Psoas muscle (tissue), 8 donors: ENCODE measurements around the gene CRACR2A. TPM values are rescaled to one million over a fixed set of nuclear protein-coding genes. Genes with fewer than 3 reads are reported as not detected.
A peak's percentile ranks its signal among the peaks of the same experiment; 100 is the strongest.

Source experiments
- ATAC-seq, 4 donors: fragments of 200-7000 bp; cut with Tn5 transposase; one replicate each; pipeline ENCODE4 v1.9.1; 2020; ENCODE audit warnings: moderate library complexity in 3 of 4, mild to moderate bottlenecking in 2 of 4
- DNase-seq, 2 donors: peaks; one replicate each; pipeline ENCODE4 v3.0.0-alpha.2; 2020
- H3K27ac ChIP-seq: fragments of 200-600 bp; one replicate; pipeline ENCODE4 v1.8.0; 2022
- H3K27me3 ChIP-seq, 3 donors: fragments of 200-600 bp in 1 of 3; one replicate each; pipeline versions ENCODE4 v1.6.1 to v1.8.0; 2013 to 2022; ENCODE audit warnings: low read length in 2 of 3, mild to moderate bottlenecking in 2 of 3, moderate library complexity in 1 of 3; ENCODE audit not compliant: insufficient read depth in 3 of 3
- H3K36me3 ChIP-seq, 2 donors: fragments of 200-600 bp in 1 of 2; one replicate each; pipeline versions ENCODE4 v1.6.1 to v1.8.0; 2013 to 2022; ENCODE audit warnings: low read depth in 1 of 2, mild to moderate bottlenecking in 1 of 2, moderate library complexity in 1 of 2; ENCODE audit not compliant: insufficient read depth in 1 of 2
- H3K4me1 ChIP-seq: fragments of 200-600 bp; one replicate; pipeline ENCODE4 v1.8.0; 2022
- H3K4me3 ChIP-seq: fragments of 200-600 bp; one replicate; pipeline ENCODE4 v1.8.0; 2022; ENCODE audit warnings: mild to moderate bottlenecking
- H3K9me3 ChIP-seq: fragments of 200-600 bp; one replicate; pipeline ENCODE4 v1.8.0; 2022
- WGBS, 3 donors: extraction: QIAGEN DNeasy Blood & Tissue Kit; methylation state at CpG; one replicate each; pipeline versions ENCODE4 v1.1.6 to v1.1.7; 2013; 5-methylcytosine and 5-hydroxymethylcytosine counted together
- intact Hi-C, 2 donors: fragments of 100-400 bp; cut with DNase I; formaldehyde crosslinking; loops; one replicate each; pipeline versions ENCODE4 v1.11.0 to v1.14.2; 2022
- polyA plus RNA-seq, 3 donors: library from polyadenylated mRNA; stranded (reverse); fragments of 200-250 nt; gene quantifications; one replicate each; pipeline ENCODE4 v1.2.3, GENCODE V29; 2013
- total RNA-seq, 4 donors: library from RNA; stranded (reverse); fragmentation: NEBNext Ultra II Directional in 2 of 4; extraction: Animal tissue kit (Norgen Biotek cat#: 25700) in 2 of 4; gene quantifications; one replicate each; pipeline versions ENCODE4 v1.2.1 to v1.2.4, GENCODE V29; 2021 to 2023
- TF ChIP-seq, protein P1 (sequence below): fragments of 200-600 bp; IDR thresholded peaks from one replicate; pipeline ENCODE4 v1.8.0; 2022; ENCODE audit warnings: antibody characterized with exemption
- donor health status: healthy with polysubstance abuse.
- donor health status: DM: no; HTN: no; CAD: no; lungs with moderate emphysema.
- donor health status: Bipolar disorder and iron deficiency.
- donor health status: healthy.
- donor health status: DM: yes; HTN: yes; CAD: no.
- donor health status: DM: no; HTN: no; CAD: no.
- donor health status: DM: no; HTN: no; CAD: no.
- donor health status: DM: yes; HTN: yes; CAD: no.

The CRACR2A gene
- total and polyA plus RNA-seq, 7 donors: 0.24 to 1.7 (median 0.87) TPM

DNA sequence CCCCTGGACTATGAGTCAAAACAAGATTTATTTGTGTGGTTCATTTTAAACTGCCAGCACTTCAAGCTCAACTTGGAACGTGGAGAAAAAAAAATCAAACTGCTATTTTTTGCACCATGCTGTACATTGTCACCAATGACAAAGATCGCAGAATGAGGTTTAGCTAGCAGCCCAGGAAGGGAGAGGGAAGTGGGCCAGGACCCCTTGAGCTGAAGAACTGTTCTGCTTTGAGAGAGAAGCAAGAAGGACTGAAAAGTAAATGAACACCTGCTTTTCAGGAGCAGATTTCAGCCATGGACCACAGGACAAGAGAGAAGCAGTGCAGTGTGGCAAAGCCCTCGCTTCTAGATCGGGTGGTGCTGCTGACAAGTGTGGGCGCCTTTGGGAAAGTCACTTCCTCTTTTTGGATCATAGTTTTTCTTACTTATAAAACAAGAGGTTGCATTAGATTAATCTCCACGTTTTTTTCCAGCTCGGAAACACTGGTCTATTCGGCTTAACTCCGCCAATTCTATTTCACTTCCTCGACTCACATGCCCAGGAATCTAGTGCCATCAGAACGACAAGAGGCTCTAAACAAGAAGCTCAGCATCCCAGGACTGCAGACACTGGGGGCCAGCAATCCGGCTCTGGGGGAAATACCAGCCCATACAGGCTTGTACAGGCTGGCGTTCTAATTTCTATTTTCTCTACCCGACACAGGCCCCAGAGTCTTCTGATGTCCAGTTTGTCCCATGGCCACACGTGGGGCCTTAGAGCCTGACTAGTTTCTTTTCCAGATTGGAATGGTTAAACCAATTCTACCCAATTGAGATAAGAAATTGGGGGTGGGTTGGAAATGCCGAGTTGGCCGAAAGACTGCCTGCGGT lies 129.9 kb downstream of the CRACR2A start:
- no peak overlapping the region for H3K27ac ChIP-seq
- H3K36me3 ChIP-seq: no peaks in the 10 kb centered on the region
- H3K9me3 ChIP-seq: no peaks in the 10 kb centered on the region
- TF ChIP-seq, protein P1, sequence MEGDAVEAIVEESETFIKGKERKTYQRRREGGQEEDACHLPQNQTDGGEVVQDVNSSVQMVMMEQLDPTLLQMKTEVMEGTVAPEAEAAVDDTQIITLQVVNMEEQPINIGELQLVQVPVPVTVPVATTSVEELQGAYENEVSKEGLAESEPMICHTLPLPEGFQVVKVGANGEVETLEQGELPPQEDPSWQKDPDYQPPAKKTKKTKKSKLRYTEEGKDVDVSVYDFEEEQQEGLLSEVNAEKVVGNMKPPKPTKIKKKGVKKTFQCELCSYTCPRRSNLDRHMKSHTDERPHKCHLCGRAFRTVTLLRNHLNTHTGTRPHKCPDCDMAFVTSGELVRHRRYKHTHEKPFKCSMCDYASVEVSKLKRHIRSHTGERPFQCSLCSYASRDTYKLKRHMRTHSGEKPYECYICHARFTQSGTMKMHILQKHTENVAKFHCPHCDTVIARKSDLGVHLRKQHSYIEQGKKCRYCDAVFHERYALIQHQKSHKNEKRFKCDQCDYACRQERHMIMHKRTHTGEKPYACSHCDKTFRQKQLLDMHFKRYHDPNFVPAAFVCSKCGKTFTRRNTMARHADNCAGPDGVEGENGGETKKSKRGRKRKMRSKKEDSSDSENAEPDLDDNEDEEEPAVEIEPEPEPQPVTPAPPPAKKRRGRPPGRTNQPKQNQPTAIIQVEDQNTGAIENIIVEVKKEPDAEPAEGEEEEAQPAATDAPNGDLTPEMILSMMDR: no peak
- H3K4me1 ChIP-seq: peaks cover 9% of the 10 kb centered on the region
- intact Hi-C loops: no loop called here
- no peak for DNase-seq
- no peaks in the 10 kb centered on the region for H3K27me3 ChIP-seq
- 67 to 78% (median 72%) methylated on average over 18 of the region's 18 CpGs for WGBS, 3 donors
- H3K4me3 ChIP-seq: no peak overlapping the region
- ATAC-seq: no peak

DNA sequence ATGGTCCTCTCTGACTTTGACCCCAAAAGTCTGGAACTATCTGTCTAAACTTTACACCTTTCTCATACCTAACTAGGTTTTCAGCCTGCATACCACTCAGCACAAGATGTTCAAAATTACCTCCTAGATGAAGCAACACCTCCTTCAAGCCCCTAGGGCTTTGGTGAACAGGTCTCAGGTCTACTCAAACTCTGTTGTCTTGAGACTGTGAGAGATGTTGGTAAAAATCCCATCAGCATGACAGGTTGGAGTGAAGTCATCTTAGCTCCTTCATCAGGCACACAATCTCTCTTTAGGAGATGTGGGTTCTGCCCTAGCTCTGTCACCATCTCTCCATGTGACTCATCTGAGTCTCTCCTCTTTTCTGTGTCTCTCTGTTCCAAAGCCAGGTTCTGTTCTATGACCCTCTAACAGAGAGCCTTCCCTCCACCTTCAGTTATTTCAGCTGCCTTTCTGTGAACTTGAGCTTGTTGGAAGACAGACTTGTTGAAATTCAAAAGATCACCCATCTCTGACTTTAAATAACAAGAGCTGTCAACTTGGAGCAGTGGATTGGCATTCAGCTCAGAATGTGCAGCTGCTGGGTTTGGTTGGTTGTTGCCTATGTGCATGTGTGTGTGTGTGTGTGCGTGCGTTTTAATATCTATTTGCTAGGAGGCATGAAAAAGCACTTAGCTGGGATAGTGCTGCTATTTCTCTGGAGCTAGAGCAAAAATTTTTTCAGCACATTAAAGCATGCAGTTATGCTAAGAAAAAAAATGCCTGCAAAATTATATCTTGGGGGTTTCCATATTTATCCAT lies 130.7 kb downstream of the CRACR2A start:
- H3K27ac ChIP-seq: no peak overlapping the region
- ATAC-seq (peak; percentile 32 to 72 (median 58)), DNase-seq (no peak)
- 15 to 27% (median 22%) methylated on average over 2 of the region's 2 CpGs for WGBS, 3 donors
- no peaks in the 10 kb centered on the region for H3K27me3 ChIP-seq
- TF ChIP-seq, protein P1: no peak
- no peak overlapping the region for H3K4me3 ChIP-seq
- intact Hi-C loops: no loop called here
- no peaks in the 10 kb centered on the region for H3K9me3 ChIP-seq
- peaks cover 9% of the 10 kb centered on the region for H3K4me1 ChIP-seq
- H3K36me3 ChIP-seq: no peaks in the 10 kb centered on the region

DNA sequence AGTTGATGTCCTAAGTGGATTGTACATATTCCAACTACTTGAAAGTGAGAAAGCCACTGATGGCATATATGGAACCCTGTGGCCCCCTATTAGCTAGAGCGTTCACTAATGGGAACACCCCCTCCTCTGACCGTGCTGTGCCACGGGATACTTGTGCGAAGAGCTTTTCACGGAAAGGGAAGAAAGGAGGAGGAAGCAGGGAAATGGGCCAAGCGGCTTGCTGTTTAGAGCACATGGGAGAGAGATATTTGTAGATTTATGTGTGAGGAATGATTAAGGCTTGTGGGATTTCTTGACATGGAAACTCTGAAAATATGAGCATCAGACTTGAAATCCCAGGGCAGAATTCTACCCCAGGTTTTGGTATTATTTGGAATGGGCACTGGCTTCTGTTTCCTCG lies 132.1 kb downstream of the CRACR2A start:
- Histone ChIP-seq H3K4me3 (no peak overlapping the region), H3K36me3 (no peaks in the 10 kb centered on the region), H3K27me3 (no peaks in the 10 kb centered on the region), H3K4me1 (peaks cover 9% of the 10 kb centered on the region), H3K27ac (no peak overlapping the region), H3K9me3 (no peaks in the 10 kb centered on the region)
- TF ChIP-seq, protein P1: no peak
- WGBS, 3 donors: 90 to 93% (median 92%) methylated on average over 7 of the region's 7 CpGs
- ATAC-seq (no peak), DNase-seq (no peak)
- intact Hi-C loops: no loop called here

DNA sequence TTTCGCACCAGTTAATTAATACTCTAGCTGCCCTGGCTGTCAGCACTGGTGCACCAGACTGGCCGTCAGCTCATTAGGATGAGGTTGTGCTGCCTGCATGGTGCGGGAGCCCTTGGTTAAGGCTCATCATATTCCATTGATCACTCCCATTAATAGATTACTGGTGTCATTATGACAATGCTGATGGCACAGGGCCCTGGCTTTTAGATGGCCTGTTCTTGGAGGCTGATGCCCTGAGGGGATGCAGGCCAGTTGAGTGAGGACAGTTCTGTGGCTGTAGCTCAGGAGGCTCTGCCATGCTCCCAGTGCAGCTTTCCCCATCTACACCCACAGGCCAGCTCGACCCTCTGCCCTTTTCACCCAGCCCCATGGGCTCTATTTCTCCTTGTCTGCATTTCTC lies 135.3 kb downstream of the CRACR2A start:
- H3K4me1 ChIP-seq: peaks cover 6% of the 10 kb centered on the region
- no peak overlapping the region for H3K27ac ChIP-seq
- no peaks in the 10 kb centered on the region for H3K9me3 ChIP-seq
- WGBS, 3 donors: 89 to 92% (median 89%) methylated on average over 4 of the region's 4 CpGs
- intact Hi-C loops: loop anchor here in 1 of 2 donors (5.0 kb wide), 1 partner anchor 80 kb away; no protein-coding TSS in a partner anchor
- H3K4me3 ChIP-seq: no peak overlapping the region
- ATAC-seq (no peak), DNase-seq (no peak)
- TF ChIP-seq, protein P1: no peak
- no peaks in the 10 kb centered on the region for H3K27me3 ChIP-seq
- H3K36me3 ChIP-seq: no peaks in the 10 kb centered on the region
